ENCODE measurements around the gene HTATSF1. TPM values are rescaled to one million over a fixed set of nuclear protein-coding genes. Genes with fewer than 3 reads are reported as not detected.

HTATSF1 gene
- polyA plus RNA-seq, 1 of the 3 experiments (the other 2 are of a cell fraction), result 2.7 TPM

DNA sequence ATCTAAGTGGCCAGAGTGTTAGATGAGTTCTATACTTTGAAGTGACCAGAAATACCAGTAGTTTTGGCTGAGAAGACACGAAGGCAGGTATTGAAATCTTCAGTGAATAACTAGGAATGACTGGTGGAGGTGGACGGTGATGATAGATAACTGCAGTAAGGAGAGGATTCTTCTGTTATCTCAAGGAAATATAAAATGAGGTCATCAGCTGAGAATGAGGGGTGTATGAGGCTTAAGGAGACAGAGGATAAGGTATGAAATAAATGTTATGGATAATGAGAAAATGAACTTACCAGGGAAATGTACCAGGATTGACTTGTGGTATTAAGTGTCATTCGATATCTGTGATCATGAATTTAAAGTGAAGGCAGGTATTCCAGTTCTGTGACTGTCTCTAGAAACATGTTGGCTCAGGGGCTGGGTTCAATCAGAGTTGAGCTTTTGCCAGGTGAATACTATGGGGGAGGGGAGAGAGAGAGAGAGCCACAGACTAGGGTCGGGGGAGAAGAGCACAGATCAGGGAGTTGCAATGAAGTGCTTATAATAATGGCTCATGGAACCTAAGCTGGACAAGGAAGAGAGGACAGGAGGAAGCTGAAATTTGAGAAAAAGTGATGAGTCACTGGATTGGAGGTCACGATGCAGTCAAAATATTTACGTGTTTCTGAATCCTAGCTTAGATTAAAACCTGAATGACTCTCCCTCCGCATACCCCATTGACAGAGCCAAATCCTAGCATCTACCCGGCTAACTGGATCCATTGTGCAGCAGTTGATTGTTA lies 47.2 kb upstream of the HTATSF1 start:
- H2AFZ ChIP-seq (ENCODE audit: low read depth), result no peak overlapping the region
- CTCF ChIA-PET, result no interaction called here
- no peaks in the 10 kb centered on the region for H3F3A ChIP-seq (replicated peaks; ENCODE audit: insufficient read depth)
- H3K4me2 ChIP-seq, result no peak overlapping the region
- no peaks in the 10 kb centered on the region for H3K9me3 ChIP-seq
- WGBS (ENCODE audit: low lambda C conversion rate), result 39% methylated on average over 8 of the region's 8 CpGs
- H3K36me3 ChIP-seq (replicated peaks in 1 of 2; ENCODE audit: control insufficient read depth in 1 of 2, insufficient read depth in 2 of 2, low read length in 1 of 2), result no peaks in the 10 kb centered on the region
- H3K4me3 ChIP-seq (ENCODE audit: low read depth in 2 of 2, low read length in 1 of 2), result no peak overlapping the region
- no peaks in the 10 kb centered on the region for H4K20me1 ChIP-seq (ENCODE audit: insufficient read depth)
- DNase-seq, result no peak
- H3K27ac ChIP-seq (ENCODE audit: low read depth in 2 of 2, low read length in 1 of 2), result no peak overlapping the region
- no peak for TF ChIP-seq MEF2A (IDR thresholded peaks at IDR 0.05; ENCODE audit: borderline replicate concordance, low read depth)
- TF ChIP-seq, protein P1, sequence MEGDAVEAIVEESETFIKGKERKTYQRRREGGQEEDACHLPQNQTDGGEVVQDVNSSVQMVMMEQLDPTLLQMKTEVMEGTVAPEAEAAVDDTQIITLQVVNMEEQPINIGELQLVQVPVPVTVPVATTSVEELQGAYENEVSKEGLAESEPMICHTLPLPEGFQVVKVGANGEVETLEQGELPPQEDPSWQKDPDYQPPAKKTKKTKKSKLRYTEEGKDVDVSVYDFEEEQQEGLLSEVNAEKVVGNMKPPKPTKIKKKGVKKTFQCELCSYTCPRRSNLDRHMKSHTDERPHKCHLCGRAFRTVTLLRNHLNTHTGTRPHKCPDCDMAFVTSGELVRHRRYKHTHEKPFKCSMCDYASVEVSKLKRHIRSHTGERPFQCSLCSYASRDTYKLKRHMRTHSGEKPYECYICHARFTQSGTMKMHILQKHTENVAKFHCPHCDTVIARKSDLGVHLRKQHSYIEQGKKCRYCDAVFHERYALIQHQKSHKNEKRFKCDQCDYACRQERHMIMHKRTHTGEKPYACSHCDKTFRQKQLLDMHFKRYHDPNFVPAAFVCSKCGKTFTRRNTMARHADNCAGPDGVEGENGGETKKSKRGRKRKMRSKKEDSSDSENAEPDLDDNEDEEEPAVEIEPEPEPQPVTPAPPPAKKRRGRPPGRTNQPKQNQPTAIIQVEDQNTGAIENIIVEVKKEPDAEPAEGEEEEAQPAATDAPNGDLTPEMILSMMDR (IDR thresholded peaks at IDR 0.05), result no peak
- TF ChIP-seq TCF12 (IDR thresholded peaks at IDR 0.05), result no peak
- TF ChIP-seq GABPA (IDR thresholded peaks at IDR 0.05; ENCODE audit: low read depth), result no peak
- no peak for TF ChIP-seq ELF1 (IDR thresholded peaks at IDR 0.05)
- H3K79me2 ChIP-seq (ENCODE audit: insufficient read depth), result no peaks in the 10 kb centered on the region
- no peaks in the 10 kb centered on the region for H3K27me3 ChIP-seq (ENCODE audit: insufficient read depth)
- no peaks in the 10 kb centered on the region for H3K9me2 ChIP-seq
- H3K4me1 ChIP-seq (ENCODE audit: control insufficient read depth in 1 of 2, insufficient read depth in 2 of 2, low read depth in 1 of 2, low read length in 1 of 2), result no peaks in the 10 kb centered on the region; a peak in 1 of 4 replicates
- POLR2A ChIA-PET, result no interaction called here
- no peak overlapping the region for H3K9ac ChIP-seq

DNA sequence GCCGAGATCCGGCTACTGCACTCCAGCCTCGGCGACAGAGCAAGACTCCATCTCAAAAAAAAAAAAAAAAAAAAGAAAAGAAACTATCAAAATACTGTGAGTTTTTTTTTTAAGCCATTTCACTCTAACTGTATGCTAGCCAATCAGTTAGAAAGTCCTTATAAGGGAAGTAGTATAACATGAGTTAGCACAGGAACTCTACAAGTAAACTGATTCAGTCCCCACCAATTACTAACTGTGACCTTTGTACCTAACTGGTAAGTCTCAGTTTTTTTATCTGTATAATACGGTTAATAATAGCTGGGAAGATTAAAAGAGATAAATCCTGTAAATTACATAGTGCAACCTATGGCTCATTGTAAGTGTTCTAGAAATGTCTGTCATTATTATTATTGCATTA lies 44.8 kb upstream of the HTATSF1 start:
- POLR2A ChIA-PET, result no interaction called here

DNA sequence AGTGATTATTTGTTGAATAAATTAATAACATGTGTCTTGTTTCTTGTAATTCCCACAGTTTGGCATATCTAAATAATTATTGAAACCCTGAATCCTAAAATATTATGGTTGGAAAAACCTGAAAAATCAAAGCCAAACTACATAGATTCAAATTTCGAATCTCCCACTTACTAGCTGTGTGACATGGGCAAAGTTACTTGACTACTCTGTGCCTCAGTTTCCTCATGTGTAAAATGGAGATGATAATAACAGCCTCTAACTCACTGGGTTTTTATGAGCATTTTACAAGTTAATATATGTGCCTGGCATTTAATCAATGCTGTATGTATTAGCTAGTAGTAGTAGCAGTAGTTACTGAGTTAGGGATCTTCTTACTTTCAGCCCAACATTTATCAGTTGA lies 44.3 kb upstream of the HTATSF1 start:
- Histone ChIP-seq H3K4me3 (ENCODE audit: low read depth in 2 of 2, low read length in 1 of 2) (no peak overlapping the region), H3K27ac (ENCODE audit: low read depth in 2 of 2, low read length in 1 of 2) (no peak overlapping the region; a peak in 1 of 4 replicates), H3K36me3 (replicated peaks in 1 of 2; ENCODE audit: control insufficient read depth in 1 of 2, insufficient read depth in 2 of 2, low read length in 1 of 2) (no peaks in the 10 kb centered on the region), H3K9ac (no peak overlapping the region), H3K9me2 (no peaks in the 10 kb centered on the region), H3K9me3 (no peaks in the 10 kb centered on the region), H4K20me1 (ENCODE audit: insufficient read depth) (no peaks in the 10 kb centered on the region), H3F3A (replicated peaks; ENCODE audit: insufficient read depth) (no peaks in the 10 kb centered on the region), H2AFZ (ENCODE audit: low read depth) (no peak overlapping the region), H3K27me3 (ENCODE audit: insufficient read depth) (no peaks in the 10 kb centered on the region), H3K4me1 (ENCODE audit: control insufficient read depth in 1 of 2, insufficient read depth in 2 of 2, low read depth in 1 of 2, low read length in 1 of 2) (no peaks in the 10 kb centered on the region; a peak in 1 of 4 replicates), H3K4me2 (no peak overlapping the region), H3K79me2 (ENCODE audit: insufficient read depth) (no peaks in the 10 kb centered on the region)
- WGBS (ENCODE audit: low lambda C conversion rate), result 16% methylated on average over 1 of the region's 1 CpG
- DNase-seq, result no peak
- no peak for TF ChIP-seq RCOR1 (IDR thresholded peaks at IDR 0.05; ENCODE audit: low read length)
- TF ChIP-seq RXRA (IDR thresholded peaks at IDR 0.05; ENCODE audit: borderline replicate concordance, low read depth), result no peak
- TF ChIP-seq RFX5 (IDR thresholded peaks at IDR 0.05; ENCODE audit: low read length), result no peak
- no peak for TF ChIP-seq SMC3 (IDR thresholded peaks at IDR 0.05; ENCODE audit: low read depth, low read length)
- TF ChIP-seq JUND (IDR thresholded peaks at IDR 0.05), result no peak
- TF ChIP-seq TCF12 (IDR thresholded peaks at IDR 0.05), result no peak
- TF ChIP-seq, protein P2, sequence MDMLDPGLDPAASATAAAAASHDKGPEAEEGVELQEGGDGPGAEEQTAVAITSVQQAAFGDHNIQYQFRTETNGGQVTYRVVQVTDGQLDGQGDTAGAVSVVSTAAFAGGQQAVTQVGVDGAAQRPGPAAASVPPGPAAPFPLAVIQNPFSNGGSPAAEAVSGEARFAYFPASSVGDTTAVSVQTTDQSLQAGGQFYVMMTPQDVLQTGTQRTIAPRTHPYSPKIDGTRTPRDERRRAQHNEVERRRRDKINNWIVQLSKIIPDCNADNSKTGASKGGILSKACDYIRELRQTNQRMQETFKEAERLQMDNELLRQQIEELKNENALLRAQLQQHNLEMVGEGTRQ (IDR thresholded peaks at IDR 0.05; ENCODE audit: borderline replicate concordance, low read depth, low read length), result no peak
- CTCF ChIA-PET, result interaction anchor here (0.9 kb wide), 1 partner anchor 425 kb away, joined by 3 read pairs; no protein-coding TSS in a partner anchor
- POLR2A ChIA-PET, result no interaction called here

More for the DNA sequence above, 44.8 kb upstream of the HTATSF1 start:
- Histone ChIP-seq H3K9me2 (no peaks in the 10 kb centered on the region), H3F3A (replicated peaks; ENCODE audit: insufficient read depth) (no peaks in the 10 kb centered on the region), H2AFZ (ENCODE audit: low read depth) (no peak overlapping the region), H3K4me1 (ENCODE audit: control insufficient read depth in 1 of 2, insufficient read depth in 2 of 2, low read depth in 1 of 2, low read length in 1 of 2) (no peaks in the 10 kb centered on the region; a peak in 1 of 4 replicates), H3K4me2 (no peak overlapping the region), H3K9ac (no peak overlapping the region), H3K36me3 (replicated peaks in 1 of 2; ENCODE audit: control insufficient read depth in 1 of 2, insufficient read depth in 2 of 2, low read length in 1 of 2) (no peaks in the 10 kb centered on the region), H3K4me3 (ENCODE audit: low read depth in 2 of 2, low read length in 1 of 2) (no peak overlapping the region), H3K9me3 (no peaks in the 10 kb centered on the region), H3K27me3 (ENCODE audit: insufficient read depth) (no peaks in the 10 kb centered on the region), H3K79me2 (ENCODE audit: insufficient read depth) (no peaks in the 10 kb centered on the region), H3K27ac (ENCODE audit: low read depth in 2 of 2, low read length in 1 of 2) (no peak overlapping the region), H4K20me1 (ENCODE audit: insufficient read depth) (no peaks in the 10 kb centered on the region)
- WGBS (ENCODE audit: low lambda C conversion rate), result 20% methylated on average over 5 of the region's 5 CpGs
- CTCF ChIA-PET, result no interaction called here
- TF ChIP-seq NFIC (IDR thresholded peaks at IDR 0.05; ENCODE audit: borderline replicate concordance), result no peak
- TF ChIP-seq, protein P3, sequence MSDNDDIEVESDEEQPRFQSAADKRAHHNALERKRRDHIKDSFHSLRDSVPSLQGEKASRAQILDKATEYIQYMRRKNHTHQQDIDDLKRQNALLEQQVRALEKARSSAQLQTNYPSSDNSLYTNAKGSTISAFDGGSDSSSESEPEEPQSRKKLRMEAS (IDR thresholded peaks at IDR 0.05; ENCODE audit: low read depth), result no peak
- DNase-seq, result no peak

Measured in SK-N-SH (cell line).